HG02885 (cell line): ENCODE measurements around the gene NARF.

Experiments
- ATAC-seq: cut with Tn5 transposase; IDR thresholded peaks from one replicate; pipeline ENCODE4 v1.9.1; 2021; ENCODE audit warnings: mild to moderate bottlenecking; ENCODE audit not compliant: unreplicated experiment, poor library complexity

NARF gene

DNA sequence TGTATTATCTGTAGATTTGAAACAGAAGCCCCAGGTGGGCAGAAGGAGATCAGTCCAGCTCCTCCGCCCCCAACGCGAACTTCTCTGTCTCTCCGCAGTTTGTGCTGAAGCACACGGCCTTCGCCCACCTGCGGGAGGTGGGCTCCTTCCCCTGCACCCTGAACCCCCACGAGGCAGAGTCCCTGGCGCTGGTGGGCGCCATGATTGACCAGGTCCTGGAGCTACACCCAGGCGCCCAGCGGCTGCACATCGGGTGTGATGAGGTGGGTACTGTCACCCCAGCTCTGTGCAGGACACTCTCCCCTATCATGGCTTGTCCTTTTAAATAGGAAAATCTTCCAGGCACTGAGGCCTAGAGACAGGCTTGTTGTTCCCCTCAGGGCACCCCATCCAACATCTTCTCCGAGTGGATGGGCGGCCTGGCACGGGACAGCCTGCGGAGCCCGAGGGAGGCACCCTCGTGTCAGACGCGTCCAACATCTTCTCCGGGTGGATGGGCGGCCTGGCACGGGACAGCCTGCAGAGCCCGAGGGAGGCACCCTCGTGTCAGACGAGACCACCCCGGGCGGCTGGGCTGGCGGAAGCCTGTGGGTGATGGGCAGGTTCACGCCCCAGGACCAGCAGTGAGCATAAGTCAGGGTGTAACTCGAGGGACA lies 24.9 kb upstream of the NARF start:
- ATAC-seq, result no peak

DNA sequence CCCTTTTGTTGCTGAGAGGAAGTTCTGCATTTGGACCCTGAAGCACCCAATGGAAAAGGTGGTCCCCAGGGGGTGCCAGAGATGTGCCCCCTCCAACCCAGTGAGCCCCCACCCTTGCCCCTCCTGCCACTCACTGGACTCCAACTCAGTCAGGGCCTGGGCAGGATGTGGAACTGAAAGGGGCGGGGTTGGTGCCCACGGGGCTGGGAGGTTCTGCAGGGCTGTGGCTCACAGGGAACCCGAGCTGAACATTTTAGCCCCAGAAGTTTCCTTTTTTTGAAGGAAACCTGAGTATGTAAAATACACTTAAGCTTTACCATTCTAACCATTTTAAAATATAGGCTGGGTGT lies 24.4 kb upstream of the NARF start:
- no peak for ATAC-seq

DNA sequence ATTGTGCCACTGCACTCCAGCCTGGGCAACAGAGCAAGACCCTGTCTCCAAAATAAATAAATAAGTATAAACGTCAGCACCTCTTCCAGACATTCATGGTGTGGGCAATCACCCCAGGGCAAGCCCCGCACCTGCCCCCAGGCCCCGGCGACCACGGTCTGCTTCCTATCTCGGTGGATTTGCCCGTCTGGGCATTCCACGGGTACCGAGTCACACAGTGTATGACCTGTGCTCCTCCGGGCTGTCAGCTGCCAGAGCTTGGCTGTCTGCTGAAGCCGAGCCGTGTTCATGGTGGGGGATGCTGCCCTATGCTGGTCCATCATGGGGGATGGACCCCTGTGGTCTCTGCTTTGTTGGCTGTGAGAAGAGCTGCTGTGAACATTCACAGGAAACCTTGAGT lies 23.4 kb upstream of the NARF start:
- ATAC-seq, result no peak

DNA sequence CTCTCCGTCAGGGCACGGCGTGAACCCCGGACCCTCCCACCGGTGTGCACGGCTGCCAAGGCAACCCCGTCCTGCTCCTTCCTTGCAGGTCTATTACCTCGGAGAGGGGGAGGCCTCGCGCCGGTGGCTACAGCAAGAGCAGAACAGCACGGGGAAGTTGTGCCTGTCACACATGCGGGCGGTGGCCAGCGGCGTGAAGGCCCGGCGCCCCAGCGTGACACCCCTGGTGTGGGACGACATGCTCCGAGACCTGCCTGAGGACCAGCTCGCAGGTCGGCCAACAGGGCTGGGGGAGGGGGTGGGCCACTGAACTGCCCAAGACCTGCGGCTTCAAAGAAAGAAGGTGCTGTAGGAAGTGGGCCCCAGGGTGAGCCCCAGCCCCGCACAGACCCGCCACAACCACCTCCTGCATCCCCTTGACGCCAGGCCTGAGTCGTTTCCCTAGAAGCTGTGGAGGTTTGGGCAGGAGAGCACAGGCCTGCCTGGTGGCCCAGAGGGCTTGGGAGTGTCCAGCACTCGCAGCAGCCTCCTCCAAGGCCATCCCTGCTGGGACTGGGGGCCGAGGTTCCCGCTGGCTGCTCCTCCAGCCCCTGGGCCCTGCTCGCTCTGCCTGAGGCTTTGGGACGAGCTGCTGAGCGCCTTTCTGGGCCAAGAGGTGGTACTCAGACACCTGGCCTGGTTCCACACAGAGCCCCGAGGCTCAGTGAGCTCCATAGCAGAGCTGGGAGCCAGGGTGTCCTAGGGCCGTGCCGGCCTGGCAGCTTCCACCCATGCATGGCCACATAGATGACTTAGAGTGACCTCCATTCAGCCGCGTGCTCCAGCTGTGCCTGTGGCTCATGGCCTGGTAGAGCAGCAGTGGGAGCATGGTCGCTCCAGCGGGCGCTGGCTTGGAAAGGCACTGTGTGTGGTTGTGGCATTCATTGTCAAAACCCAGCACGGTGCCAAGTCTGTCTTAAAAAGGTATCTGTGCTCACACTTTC lies 22.6 kb upstream of the NARF start:
- no peak for ATAC-seq

DNA sequence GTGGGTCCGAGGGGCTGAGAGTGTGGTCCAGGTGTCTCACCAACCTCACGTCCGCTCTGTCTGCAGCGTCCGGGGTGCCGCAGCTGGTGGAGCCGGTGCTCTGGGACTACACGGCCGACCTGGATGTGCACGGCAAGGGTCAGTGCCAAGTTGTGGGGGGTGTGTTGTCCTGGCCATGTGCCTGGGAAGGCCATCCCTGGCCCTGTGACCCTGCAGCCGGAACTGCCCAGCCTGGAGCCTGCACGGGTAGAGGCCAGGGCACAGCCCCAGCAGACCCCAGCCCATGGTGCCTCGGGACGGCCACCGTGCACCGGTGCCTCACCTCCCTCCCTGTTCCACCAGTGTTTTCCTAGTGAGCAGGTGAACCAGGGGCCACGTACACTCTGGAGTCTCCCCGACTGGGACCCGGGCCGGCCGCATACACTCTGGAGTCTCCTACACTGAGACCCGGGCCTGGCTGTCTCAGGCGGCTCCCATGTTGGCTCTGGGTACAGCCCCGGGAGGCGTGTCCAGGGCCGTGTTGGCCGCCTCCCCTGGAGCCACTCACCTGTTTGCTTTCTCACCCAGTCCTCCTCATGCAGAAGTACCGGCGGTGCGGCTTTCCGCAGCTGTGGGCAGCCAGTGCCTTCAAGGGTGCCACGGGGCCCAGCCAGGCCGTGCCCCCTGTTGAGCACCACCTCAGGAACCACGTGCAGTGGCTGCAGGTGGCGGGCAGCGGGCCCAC lies 21.8 kb upstream of the NARF start:
- no peak for ATAC-seq

DNA sequence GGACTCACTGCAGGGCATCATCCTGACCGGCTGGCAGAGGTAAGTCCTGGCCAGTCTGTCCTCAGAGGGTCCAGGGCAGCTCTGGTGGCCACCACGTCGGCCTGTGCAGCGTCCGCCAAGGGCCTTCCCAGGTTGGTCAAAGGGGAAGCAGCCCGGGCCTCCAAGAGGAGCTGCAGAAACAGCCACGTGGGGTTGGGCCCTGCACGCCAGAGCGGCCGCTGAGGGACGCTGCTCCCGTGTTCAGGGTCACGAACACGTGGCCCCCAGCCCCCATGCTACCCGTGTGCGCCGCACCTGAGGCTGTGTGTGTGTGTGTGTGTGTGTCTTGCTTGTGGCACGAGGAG lies 21.2 kb upstream of the NARF start:
- ATAC-seq, result no peak

DNA sequence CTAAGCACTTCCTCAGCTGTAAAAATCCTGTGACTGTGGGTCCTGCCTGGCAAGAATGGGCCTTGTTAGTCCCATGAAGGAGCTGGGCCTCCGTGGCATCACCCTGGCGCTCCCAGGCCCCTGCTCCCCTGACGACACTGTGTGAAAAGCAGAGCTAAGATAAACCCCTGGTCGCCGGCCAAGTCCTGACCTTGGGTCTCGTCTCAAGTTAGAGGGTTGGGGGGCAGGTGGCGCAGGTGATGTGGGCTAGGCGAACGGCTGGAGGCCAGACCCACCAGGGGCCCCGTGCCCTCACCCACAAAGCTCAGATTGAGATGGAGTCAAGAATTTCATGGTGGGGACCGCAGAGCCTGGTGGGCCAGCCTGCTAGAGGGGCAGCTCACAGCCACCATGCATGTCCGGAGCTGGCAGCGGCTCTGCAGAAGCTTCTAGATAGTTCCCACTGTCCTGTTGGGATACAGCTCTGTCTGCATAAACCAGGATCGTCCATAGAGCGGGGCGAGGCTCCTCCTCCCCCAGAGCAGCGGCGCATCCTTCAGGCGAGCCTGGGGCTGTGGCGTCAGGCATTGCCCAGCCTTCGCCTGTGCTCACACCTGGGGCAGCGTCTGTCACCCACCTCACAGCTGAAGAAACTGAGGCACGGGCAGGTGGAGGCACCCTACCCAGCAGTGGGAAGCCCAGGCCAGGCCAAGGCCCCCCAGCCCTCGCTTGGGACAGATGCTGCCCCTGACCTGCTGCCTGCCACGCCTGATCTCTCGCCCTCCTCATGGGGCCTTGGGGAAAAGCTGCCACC lies 19.9 kb upstream of the NARF start:
- ATAC-seq, result no peak

DNA sequence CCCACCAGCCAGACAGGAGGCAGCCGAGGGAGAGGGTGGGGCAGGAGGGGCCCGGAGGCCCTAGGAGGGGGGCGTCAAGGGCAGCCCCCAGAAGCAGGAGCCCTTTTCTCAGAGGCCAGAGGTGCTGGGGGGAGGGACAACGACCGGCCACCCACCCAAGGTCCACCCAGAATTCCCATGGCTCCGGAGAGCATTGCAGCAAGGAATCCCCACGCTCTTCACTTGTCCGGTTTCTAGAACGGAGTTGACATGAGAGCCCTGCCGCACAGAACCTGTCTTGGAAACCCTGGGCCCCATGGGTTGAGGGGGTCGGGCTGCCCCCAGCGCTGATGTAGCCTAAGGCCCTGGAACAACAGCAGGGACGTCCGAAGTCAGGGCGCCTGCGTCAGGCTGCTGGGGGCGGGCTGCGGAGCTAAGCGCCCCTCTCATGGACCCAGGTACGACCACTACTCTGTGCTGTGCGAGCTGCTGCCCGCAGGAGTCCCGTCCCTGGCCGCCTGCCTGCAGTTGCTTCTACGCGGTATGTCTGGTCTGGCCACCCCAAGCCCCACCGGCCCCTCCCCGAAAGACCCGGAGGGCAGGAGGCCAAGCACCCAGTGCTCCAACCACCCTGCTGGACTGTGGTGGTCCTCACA lies 19.2 kb upstream of the NARF start:
- ATAC-seq, result no peak

DNA sequence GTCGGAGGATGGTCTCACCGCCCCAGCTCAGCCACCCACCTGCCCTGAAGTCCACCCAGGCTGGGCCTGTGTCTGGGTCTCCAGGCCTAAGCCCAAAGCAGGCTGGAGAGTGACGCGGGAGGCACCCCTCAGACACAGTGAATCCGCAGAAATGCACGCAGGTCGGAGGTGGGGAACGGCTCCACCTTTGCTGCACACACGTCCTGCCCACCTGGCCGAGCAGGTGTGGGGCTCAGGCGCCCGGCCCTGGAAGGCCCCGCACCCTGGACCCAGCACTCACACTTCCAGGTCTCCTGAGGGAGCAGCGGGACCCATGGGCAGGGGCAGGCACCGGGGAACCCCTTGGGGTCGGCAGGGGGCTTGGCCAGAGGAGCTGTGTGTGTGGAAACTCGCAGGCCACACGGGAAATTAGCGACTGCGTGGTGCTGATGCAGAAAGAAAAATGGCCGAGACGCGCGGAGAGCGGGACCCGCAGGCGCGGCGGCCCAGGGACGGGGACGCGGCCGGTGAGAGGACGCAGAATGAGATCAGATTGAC lies 18.6 kb upstream of the NARF start:
- no peak for ATAC-seq

DNA sequence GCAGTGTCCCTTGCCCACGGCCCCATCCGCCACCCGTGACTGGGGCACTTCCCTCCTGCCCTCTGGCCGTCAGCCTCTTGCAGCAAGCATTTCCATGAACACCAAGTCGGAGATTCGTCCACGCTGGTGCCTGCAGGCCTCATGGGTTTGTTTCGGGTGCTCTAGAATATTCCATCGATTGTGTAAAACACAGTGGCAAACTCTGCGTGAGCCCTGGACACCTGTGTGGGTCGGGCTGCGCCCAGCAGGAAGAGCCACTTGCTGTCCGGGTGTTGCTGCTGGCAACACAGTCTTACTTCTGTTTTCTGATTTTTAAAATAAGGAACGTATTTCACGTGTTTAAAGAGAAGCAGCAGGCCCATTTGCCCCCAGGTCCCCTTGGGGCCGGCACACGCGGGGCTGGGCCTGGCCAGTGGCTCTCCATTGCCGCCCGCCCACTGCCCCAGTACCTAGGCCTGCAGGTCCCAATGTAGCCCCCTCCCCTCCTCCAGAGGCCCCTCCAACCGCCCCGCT lies 18.0 kb upstream of the NARF start:
- ATAC-seq, result no peak

DNA sequence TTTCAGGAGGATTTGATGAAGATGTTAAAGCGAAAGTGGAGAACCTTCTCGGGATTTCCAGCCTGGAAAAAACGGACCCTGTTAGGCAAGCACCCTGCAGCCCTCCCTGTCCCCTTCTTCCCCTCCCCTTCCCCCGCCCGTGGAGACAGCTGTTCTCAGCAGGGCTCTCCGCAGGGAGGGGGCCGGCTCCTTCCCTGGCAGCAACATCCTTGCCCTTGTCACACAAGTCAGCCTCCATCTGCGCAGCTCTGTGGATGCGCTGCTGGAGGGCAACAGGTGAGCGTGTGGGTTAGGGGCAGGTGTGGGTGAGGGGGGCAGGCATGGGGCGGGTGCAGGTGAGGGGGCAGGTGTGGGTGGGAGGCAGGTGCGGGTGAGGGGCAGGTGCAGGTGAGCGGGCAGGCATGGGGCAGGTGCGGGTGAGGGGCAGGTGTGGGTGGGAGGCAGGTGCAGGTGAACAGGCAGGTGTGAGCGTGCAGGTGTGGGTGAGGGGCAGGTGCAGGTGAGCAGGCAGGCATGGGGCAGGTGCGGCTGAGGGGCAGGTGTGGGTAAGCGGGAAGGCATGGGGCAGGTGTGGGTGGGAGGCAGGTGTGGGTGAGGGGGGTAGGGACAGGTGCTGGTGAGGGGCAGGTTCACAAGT lies 17.4 kb upstream of the NARF start:
- ATAC-seq, result no peak

DNA sequence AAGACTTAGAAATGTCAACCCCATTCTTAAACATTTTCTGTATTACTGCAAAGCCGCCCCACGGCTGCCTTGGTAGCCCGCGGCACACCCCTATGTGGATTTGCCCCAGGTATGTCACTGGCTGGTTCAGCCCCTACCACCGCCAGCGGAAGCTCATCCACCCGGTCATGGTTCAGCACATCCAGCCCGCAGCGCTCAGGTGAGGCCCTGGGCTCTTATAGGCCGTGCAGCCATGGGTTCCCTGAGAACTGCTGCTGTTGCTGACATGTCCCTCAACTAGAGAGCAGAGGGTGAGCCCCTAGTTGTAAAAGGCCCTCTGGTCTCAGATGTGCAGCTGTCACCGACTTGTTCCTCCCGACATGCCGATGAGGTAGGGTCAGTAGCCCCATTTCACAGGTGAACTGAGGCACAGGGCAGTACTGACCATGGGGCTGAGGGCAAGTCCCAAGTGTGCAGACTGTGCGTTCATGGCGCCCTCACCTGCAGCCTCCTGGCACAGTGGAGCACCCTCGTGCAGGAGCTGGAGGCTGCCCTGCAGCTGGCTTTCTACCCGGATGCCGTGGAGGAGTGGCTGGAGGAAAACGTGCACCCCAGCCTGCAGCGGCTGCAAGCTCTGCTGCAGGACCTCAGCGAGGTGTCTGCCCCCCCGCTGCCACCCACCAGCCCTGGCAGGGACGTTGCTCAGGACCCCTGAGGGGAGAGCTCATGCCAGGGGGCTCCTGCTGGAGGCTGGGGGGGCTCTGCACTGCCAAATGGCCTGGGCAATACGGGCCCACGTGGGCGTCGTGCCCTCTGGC lies 16.7 kb upstream of the NARF start:
- no peak for ATAC-seq

DNA sequence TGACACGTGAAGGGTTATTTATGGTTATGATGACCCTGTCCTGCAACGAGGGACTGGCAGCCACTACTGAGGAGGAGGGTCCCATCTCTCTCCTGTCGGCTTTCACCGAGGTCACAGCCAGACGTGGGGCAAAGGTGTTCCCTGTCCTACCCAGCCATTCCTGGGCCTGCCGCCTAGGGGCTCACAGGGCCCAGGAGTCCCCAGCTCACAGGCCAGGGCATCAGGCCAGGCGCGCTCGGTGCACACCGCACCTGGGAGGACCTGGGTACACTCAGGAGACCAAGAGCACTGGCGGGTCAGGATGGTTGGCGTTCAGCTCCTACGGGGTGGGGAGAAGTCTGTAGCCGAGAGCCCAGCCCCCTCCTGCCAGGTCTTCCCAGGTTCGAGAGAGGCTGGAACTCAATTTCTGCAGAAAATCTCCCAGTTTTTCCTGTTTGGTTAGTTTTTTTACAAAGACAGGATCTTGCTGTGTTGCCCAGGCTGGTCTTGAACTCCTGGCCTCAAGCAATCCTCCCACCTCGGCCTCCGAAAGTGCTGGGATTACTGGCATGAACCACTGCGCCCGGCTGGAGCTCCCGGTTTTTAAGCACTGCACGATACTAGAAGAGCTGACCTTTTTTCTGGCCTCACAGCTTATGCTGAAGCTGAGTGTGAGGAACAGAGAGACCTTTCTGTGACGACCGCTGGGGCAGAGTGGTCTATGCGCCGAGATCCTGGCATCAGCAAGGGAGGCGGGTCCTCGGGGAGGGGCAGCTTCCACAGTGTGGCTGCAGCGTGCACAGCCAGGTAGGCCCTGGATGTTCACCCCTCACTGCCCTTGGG lies 15.7 kb upstream of the NARF start:
- no peak for ATAC-seq

DNA sequence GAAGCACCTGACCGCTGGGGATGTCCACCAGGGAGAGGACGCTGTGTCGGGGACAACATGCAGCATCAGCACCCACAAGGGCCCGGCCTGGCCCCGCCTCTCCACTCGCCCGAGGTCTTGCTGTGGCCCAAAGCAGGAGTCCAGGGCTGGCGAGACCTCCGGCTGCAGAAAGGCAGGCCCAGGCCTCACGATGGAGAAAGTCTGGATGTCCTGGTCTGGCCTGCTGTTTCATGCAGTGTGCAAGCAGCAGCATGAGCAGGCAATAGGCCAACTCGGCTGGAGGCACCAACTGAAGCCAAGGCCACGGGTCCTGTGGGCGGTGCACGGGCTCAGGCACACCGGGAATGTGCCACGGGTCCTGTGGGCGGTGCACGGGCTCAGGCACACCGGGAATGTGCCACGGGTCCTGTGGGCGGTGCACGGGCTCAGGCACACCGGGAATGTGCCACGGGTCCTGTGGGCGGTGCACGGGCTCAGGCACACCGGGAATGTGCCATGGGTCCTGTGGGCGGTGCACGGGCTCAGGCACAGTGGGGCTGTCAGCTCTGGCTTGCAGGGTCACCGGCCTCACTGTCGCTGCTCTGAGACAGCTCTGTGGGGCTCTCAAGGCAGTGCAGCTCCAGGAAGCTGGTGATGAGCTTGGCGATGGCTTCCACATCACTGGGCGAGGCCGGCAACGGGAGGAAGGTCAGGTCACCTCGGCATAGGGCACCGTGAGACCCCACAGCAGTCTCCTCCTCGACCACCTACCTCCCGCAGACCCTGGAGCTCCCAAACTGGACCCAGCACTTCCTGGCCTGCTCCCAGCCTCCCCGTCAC lies 14.9 kb upstream of the NARF start:
- ATAC-seq, result no peak

DNA sequence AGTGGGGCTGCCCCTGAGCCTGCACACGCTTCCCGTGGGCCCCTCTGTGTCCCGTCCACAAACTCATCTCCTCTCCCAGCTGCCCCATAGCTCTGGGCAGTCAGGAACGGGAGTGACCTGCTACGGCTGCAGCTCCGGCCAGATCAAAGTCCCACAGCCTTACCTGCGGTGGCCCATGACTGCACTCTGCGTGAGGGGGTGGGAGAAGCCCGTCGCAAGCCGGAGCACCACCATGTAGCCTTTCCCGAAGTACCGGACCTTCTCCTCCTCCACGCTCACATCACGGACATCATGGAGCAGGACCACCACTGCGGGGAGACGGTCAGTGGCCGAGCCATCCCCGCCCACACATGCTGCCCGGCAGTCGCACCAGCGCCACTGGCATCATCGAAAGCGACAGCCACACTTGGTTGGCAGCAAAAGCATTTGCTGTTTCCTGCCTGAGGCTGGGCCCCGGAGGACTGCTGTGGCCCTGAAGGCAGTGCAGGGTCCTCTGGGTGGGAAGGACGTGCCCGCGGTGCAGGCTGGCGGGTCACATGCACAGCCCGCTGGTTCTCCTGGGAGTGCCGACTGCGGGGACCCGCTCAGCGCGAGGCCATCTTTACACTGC lies 14.2 kb upstream of the NARF start:
- ATAC-seq, result no peak

DNA sequence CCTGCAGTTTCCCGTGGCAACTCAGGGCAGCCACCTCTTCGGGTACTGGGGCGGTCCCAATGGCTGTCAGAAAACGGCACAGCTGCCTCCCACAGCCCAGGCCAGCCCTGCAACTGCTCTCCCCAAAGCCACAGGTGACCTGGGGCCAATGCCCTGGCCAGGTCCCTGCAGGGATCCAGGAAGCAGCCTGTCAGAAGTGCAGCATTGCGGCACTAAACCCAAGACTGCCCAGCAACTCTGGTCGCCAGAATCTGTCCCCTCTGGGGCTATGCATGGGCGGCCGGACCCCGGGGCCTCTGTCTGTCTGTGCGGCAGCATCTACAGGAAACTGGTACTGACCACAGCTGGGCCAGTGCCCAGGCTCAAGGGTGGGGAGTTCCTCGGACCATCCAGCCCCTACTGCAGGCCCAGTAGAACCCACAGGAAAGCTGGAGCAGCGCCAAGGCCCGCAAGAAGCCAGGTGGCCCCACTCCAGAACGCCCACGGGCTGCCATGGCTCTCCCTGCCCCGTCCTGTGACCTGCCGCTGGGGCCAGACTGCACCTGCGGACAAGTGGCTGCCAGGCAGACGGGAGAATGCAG lies 13.5 kb upstream of the NARF start:
- no peak for ATAC-seq
